H1 (cell line): ENCODE results near the gene NGEF. TPM values are rescaled to one million over a fixed set of nuclear protein-coding genes. Genes with fewer than 3 reads are reported as not detected.

Experiments
- CBX5 ChIP-seq: fragments of 300-800, 300-1000 bp; sonication (generic); IDR thresholded peaks from 2 replicates; pipeline ENCODE4 v1.7.1; 2016; ENCODE audit warnings: antibody characterized with exemption, low read length, low read depth
- CBX8 ChIP-seq: fragments of 300-800, 300-1000 bp; sonication (generic); IDR thresholded peaks from 2 replicates; pipeline ENCODE4 v1.7.1; 2016; ENCODE audit warnings: low read depth, low read length, borderline replicate concordance
- CEBPB ChIP-seq: IDR thresholded peaks from 2 replicates; pipeline ENCODE4 v1.6.1; 2012; ENCODE audit warnings: low read depth, low read length
- CHD7 ChIP-seq: fragments of 300-600 bp; sonication (generic); IDR thresholded peaks from 2 replicates; pipeline ENCODE4 v1.7.1; 2012; ENCODE audit warnings: low read length, moderate library complexity, mild to moderate bottlenecking, inconsistent platforms; ENCODE audit not compliant: insufficient replicate concordance
- CTCF ChIP-seq, 3 experiments: IDR thresholded peaks; 1 replicate in 2 of 3; 2 replicates in 1 of 3; pipeline versions ENCODE4 v1.5.1 to v1.6.1; 2011; ENCODE audit warnings: low read length in 3 of 3, mild to moderate bottlenecking in 3 of 3, inconsistent platforms in 2 of 3, low read depth in 1 of 3, moderate library complexity in 1 of 3; ENCODE audit not compliant: insufficient read depth in 1 of 3; ENCODE audit errors: control extremely low read depth in 1 of 3
- ZNF274 ChIP-seq: IDR thresholded peaks from 2 replicates; pipeline ENCODE4 v1.7.0; 2012; ENCODE audit warnings: low read length, borderline replicate concordance; ENCODE audit errors: extremely low read depth
- polyA plus RNA-seq, 7 experiments: library from polyadenylated mRNA; depleted of rRNA in 3 of 7; stranded (reverse) in 5 of 7; unstranded in 2 of 7; fragments of >200 nt in 5 of 7; fragments of 200-250 nt in 2 of 7; gene quantifications; 1 replicate in 5 of 7; 2 replicates in 1 of 7; 4 replicates in 1 of 7; pipeline versions ENCODE4 v1.2.1 to v1.2.3, GENCODE V29; 2011 to 2013; ENCODE audit warnings: missing spikeins in 2 of 7, mixed read lengths in 2 of 7
- total RNA-seq: library from RNA; stranded (reverse); fragmentation: NEBNext Ultra II Directional; extraction: Animal tissue kit (Norgen Biotek cat#: 25700); gene quantifications from 2 replicates; pipeline ENCODE4 v1.2.1, GENCODE V29; 2021

NGEF gene
- total and polyA plus RNA-seq, 2 of the 8 experiments (the other 6 are each of a cell fraction or from before 2014, with no cell fraction given), result 2.7 to 3.2 TPM

GRCh38 chr2:232869138-232870017, 143.7 kb downstream of the NGEF start (continued):
- no peak for TF ChIP-seq CHD7
- peak in 2 of 3 experiments; percentile 38 to 39; a peak in 3 of 4 replicates for TF ChIP-seq CTCF (IDR thresholded peaks at IDR 0.05; ENCODE audit: control extremely low read depth in 1 of 3, insufficient read depth in 1 of 3, low read depth in 1 of 3, low read length in 3 of 3)
- TF ChIP-seq CBX8, result no peak
- no peak for TF ChIP-seq CBX5
- no peak for TF ChIP-seq ZNF274
- no peak for TF ChIP-seq CEBPB
